Activated effector memory CD4-positive, alpha-beta T cell treated with Interleukin-2 at 50 U/mL for 16 hours (primary cell): Measurements from ENCODE around the gene SLC16A3.
"Not testable (repeated sequence)": the region's sequence is repeated elsewhere in the genome, so short reads cannot be mapped to it uniquely, and the experiment has no call there.

Source experiments
- DNase-seq: peaks from one replicate; pipeline ENCODE4 v3.0.0-alpha.2; 2020

Gene SLC16A3

DNA sequence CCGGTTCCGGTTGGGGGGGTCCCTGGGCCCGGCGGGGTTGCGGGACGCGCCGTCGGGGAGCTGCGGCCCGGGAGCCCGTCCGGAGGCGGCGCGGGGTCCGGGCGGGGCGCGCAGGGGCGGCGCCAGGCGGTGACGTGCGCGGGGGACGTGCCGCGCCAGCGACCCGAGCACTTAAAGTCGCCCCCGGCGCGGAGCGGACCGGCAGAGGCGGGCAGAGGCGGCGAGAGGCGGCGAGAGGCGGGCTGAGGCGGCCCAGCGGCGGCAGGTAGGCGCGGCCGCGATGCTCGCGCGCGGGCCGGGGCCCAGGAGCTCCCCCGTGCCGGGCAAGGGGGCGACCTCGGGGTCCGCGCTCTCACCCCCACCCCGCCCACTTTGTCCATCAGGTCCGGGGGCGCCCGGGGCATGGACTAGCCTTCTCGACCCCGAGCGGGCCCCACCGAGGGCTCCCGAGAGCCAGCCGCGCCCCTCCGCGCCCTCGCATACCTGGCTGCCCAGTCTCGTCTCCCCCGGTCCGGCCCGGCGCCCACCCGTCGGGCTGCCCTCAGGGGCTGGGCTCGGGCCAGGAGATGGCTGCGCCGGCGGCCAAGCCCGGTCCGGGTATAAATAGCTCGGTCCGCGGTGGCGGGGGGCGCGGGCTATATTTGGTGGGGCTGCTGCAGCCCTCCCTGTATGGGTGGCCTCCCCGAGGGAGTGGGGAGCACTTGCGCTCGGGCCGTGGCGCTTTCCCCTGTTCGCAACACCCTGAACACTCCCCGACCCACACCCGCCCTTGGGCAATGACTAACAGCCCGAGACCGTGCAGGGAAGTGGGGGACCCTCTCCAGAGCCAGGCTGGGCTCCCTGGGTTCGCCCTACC is at the start of gene SLC16A3:
Gene SLC16A3 (plus strand): TSS at position 201 of the 856 bp plus-strand sequence. CDS start 6,967 bp downstream, outside the sequence.
- peak; percentile 51 for DNase-seq

DNA sequence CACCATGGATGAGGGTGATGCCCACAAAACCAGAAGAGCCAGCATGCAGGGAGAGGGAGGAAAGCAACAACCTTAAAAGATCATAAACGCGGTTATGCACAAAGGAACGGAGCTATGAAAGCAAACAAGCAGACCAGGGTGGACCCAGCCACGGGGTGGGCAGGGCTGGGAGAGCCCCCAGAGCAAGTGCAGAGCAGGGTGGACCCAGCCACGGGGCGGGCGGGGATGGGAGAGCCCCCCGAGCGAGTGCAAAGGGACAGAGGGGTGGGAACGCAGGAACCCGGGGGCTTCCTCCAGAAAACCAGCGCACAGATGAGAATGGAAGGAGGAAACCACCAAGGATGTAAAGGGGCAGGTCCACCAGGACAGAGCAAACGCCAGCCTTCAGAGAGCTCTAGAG is 49.4 kb upstream of the SLC16A3 start:
- no peak for DNase-seq

DNA sequence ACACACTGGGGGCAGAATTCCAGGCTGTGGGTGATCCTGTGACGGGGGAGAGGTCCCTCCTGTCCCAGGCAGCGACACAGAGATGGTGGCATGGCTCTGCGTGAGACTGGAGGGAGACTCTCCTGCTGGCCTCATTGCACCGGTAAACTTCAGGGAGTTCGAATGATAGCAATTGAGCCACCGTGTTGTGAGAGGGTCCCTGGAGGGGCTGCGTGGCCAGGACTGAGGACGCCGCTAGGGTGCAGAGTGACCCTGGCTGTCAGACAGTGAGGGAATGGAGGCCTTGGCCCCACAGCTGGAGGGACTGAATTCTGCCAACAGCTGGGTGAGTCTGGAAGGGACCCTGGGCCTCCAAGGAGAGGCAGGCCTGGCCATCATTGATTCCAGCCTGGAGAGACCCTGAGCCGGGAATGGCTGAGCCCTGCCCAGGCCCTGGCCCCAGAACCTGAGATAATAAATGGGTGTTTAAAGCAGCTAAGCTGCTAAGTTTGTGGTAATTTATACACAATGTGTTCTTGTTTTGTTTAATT is 48.8 kb upstream of the SLC16A3 start:
- no peak for DNase-seq

DNA sequence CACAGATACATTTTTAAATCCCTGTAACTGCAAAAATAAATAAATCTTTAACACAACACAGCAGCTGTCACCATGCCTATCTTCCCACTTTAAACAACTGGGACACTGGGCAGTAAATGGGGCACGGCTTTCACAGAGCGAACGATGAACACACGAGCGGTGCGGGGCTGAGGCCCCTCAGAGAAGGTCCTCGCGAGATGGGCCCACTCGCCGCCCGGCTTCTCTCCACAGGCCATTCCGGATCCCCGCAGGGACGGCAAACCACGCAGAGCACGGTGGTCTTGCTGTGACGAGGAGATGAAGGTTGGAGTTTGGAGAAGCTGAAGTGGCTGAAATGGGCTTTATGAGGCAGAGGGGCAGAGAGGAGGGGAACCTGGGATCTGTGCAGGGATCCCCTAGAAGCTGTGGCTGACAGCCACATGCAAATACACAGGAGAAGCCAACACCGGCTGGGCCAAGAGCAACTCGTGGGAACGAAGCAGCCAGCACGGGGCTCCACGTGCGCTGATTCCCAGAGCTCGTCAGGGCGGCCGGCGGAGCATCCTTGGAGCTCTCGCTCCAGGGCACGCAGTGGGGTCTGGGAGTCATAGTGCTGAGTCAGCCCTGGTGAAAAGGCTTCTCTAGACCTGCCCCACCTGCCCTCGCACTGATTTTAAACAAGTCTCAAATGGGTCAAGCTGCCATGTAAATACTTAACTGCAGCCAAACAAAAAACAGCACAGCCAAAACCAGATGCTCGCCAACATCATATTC is 47.9 kb upstream of the SLC16A3 start:
- DNase-seq = no peak

DNA sequence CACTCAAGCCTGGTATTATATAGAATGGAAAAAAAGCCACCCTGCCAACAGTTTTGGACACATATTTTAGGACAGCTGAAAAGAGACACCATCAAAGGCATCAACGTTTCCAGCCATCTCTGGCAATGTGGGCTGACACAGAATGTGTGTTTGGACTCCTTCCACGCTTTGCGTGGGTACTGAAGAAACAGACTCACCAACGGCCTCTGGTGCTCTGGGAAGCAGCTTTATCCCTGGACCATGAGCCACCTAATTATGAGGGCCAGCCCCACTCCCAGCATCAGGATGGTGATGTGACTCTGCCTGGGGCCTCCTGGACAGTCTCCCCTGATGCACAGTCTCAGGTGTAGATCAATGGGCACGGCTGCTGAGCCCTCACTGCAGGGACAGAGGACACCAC is 44.1 kb upstream of the SLC16A3 start:
- no peak for DNase-seq

DNA sequence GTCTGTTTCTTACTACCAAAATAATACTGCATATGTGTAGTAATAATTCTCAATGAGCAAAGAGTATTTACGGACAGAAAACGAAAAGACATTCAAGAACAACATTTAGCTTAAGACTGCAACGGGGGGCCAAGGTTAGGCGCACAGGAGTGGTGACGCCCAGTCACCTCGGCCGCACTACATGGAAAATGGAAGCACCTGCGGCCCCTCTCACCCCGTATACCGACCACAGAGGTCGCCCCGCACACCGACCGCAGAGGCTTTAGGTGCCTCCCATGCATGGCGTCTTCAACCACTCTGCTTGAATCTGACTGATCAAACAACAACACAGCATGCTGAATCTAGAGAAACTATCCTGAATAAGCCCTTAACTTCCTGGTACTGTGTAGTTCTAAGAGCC is 42.6 kb upstream of the SLC16A3 start:
- no peak for DNase-seq

DNA sequence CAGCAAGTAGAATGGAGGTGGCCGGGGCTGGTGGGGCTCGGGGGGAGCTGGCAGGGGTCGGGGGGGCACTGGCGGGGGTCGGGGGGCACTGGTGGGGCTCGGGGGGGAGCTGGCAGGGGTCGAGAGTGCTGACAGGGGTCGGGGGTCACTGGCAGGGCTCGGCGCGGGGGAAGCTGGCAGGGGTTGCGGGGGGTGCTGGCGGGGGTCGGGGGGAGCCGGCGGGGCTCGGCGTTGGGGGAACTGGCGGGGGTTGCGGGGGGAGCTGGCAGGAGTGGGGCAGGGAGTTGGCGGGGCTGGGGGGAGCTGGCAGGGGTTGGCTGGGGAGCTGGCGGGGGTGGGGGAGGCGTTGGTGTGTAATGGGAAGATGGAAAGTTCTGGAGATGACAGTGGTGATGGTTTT is 41.3 kb upstream of the SLC16A3 start:
- no peak for DNase-seq

DNA sequence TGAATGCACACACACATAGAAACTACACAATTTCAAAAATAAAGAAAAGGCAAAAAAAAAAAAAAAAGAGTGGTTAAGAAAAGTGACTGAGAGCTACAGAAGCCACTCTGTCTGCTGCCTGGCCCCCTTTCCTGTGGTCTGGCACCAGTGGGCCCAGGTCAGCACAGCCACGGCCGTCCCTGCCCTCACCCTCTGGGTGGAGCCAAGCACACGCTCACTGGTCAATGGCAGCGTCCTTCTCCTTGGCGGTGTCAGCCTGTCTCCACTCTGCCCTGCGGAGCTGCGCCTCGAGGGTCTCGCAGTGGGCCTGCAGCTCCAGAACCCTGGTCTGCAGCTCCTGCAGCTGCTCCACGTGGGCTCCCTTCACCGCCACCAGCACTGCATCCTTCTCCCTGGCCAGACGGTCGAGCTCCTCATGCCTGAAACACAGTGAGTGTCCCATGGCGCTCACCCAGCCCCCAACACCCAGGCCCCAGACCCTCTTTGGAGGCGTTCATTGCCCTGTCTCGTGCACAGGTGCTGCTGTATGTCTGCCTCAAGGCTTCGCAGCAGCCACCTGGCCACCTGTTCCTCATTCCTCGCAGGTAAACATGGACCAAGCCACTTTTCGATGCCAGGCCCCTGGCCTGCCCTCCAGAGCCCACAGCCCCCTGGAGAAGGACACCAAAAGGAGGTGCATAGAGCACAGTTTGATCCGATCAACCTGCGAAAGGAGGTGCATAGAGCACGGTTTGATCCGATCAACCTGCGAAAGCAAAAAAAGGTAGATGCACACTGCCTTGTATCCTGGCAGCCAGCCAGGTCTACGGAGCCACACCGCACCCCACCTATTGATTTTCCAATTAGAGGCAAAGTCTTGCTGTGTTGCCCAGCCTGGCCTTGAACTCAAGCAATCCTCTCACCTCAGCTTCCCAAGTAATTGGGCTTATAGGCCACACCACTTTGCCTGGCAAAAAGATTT is 40.6 kb upstream of the SLC16A3 start:
- no peak for DNase-seq

DNA sequence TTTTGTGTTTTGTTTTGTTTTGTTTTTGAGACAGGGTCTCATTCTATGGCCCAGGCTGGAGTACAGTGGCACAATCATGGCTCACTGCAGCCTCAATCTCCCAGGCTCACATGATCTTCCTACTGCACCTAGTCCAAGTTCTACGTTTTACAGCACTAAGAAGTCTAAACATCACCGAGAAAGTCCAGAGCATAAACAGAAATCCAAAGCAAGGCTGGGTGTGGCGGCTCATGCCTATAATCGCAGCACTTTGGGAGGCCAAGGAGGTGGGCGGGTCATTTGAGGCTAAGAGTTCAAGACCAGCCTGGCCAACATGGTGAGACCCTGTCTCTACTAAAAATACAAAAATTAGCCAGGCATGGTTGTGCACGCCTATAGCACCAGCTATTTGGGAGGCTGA is 35.8 kb upstream of the SLC16A3 start:
- not testable (repeated sequence) for DNase-seq

DNA sequence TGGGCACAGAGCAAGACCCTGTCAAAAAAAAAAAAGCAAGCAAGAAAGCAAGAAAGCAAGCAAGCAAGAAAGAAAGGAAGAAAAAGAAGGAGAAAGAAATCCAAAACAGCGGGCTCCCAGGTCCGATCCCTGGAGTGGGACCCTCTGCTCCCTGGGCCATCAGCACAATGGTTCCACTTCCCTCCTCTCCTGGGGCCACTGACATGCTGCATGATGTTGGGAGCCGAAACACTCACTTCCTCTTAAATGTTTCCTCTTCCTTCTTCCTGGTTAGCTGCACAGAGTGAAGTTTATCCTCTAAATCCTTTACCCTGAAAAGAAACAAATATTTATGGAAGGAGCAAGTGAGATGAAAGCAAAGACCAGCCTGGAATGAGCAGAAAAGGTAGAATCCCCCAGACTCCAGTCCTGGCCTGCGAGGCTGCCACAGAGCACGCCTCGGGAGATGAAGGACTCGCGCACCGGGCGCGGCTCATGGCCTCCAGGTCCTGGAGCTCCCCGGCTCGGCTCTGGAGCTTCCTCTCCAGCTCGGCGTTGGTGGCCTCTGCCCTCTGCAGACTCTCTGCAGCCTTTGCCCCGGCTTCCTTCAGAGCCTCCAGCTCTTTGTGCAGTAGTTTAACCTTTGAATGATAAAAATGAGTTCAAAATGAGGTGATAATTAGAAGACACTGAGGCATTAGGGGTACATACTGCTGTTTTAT is 35.2 kb upstream of the SLC16A3 start:
- no peak for DNase-seq

DNA sequence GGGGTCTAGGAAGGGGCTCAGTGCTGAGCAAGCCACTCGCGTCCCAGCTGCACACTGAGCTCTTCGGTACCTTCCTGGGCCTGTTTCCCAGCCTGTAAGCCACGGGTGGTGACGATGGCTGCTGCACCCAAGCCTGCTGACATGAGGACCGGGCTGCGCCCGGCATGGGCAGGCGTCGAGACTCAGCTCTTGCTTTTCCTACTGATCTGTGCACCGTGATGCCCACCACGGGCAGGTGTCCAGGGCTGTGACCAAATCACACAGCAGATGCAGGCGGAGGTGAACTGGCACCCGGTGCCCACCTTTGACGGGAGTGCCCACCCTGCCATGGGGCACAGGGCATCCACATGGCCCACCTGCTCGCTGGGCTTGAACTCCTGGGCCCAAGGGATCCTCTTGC is 34.1 kb upstream of the SLC16A3 start:
- DNase-seq = no peak

DNA sequence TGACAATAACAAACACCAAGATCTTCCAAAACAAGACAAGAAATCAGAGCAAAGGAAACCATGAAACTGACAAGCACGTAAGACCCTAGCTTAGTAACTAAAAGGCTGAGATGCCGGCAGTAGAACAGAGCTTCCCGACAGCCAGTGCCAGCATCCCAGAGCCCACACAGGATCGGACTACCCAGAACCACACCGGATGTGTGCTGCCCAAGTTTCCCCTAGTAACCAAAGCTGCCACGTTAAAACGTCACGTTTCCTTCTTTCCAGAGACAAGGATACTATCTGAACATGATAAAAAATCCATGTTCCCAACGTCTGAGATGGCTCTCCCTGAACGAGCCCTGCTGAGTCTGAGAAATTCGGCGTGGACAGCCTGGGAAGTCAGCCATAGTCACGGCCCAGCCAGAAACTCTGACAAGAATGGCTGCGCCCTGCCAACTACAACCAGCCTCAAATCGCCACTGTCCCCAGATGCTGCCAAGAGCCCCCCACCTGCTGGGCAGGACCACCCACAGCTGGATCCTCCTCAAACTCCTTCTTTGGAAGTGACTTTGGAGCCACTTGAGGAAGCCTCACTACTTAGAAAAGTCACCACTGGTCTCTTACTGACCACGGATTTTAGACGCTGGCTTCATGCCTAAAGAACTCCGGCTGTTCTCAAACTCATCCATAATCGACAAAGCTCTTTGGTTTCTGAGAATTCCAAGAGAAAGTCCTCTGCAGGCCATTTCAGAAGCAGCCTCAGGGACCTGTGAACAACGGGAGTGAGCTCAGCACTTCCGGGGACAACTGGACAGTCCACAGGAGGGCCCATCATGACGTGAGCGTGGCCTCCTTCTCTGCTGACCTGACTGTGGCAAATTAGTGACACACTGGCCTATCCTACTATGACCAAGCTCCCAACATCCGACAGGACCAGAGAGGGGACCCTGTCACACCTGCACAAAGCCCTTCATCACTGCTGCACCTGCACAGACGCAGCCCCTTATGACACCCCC is 32.9 kb upstream of the SLC16A3 start:
- DNase-seq = no peak

DNA sequence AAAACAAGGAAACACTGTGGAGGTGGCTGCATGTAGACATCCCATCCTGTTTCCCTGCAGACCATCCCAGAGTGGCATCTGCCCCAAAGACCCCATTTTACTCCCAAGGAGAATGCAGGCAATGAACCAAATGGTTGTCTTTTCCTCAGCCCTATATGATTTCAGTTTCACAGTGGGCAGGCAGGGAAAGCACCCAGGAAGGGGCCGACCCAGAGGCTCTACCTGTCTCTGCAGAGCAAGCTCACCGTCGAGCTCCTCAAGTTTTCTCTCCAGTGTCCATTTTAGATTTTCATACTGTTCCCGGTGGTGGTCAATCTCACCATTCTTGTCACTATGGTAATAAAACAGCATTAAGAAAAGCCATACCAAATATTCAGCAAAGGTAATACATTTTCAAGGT is 30.8 kb upstream of the SLC16A3 start:
- no peak for DNase-seq

DNA sequence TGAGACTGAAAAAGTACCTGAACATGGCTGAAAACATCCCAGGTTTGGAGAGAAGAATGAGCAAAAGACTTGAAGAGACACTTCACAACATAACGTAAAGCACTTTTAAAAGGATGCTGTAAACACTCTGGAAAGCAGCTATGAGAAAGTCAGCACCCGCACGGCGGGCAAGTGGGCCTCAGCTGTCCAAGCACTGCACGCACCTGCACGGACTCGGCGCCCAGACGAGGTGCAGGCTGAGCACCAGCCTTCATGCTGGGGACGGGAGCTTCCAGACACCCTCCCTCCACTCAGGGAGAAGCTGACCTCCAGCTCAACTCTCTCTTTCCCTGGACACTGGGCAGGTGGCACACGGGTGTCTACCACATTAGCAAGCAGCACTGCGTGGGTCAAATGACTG is 29.3 kb upstream of the SLC16A3 start:
- DNase-seq = no peak

DNA sequence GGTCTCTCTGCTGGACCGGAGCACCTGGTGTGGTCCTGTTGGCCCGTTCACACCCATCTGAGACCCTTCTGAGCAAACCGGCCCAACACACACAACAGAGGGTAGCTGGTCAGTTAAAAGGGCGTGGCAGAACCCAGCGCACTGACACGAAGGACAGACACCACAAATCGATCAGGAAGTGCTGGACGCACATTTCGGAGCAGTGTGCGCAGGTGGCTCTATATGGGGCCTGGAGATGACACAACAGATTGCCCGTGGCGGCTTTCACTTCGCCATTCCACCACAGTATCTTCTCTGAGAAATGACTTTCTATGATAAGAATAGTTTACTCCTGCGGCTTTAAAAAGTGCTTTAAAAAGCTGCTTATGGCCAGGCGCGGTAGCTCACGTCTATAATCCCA is 28.7 kb upstream of the SLC16A3 start:
- DNase-seq = no peak

DNA sequence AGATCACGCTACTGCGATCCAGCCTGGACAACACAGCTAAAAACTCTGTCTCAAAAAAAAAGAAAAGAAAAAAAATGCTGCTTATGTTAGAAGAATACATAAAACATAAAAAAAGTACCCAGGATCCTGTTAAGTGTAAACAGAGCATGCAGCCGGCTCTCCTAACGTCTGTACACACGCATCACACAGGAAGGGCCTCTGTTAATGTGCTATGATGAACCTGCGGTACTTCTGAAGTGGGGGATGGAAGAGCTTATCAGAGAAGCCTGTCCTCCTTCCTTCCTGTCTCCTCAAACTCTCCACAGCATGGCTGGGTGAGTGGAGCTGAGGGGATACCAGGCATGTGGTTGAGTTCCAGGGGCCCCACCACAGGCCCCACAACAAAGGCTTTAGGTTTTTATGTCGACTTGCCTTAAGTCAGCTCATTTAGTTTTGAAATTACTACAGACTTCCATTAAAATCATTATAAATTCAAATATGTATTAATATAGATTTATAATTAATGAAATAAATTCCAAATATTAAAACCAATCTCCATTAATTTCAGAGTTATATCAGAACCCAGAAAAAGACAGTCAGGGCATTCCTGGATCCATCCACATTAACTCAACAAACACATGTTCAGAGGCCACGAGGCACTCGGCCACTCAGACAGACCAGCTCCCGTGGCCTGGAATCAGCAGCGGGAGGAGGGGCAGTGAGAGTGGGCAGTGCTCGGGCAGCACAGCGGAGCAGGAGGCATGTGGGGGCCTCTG is 27.9 kb upstream of the SLC16A3 start:
- DNase-seq = peak; percentile 50

DNA sequence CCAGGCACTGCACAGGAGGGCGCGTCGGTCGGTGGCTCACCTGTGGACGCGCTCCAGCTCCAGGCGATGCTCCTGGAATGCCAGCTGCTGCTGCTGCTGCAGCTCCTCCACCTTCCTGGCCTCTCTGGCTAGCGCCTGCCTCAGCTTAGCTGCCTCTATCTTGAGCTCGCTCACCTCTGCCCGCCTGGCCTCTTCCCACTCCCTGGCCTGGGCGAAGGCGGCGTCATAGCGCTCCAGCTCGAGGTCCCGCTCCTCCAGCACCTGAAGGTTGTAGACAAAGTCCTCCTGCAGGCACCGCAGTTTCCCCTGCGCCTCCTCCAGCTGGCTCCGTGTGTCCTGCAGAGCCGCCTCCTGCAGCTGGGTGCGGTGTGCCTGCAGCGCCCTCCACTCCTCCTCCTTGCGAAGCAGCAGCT is 27.3 kb upstream of the SLC16A3 start:
- DNase-seq = no peak

DNA sequence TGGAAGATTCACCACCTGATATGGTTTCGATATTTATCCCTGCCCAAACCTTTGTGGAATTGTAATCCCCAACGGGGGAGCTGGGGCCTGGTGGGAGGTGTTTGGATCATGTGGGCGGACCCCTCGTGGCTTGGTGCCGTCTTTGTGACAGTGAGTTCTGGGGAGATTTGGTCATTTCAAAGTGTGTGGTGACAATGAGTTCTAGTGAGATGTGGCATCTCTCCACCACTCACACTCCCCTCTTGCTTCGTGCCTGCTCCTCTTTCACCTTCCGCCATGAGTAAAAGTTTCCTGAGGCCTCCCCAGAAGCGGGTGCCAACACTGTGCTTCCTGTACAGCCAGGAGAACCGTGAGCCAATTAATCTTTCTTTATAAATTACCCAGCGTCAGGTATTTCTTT is 25.9 kb upstream of the SLC16A3 start:
- DNase-seq = no peak

DNA sequence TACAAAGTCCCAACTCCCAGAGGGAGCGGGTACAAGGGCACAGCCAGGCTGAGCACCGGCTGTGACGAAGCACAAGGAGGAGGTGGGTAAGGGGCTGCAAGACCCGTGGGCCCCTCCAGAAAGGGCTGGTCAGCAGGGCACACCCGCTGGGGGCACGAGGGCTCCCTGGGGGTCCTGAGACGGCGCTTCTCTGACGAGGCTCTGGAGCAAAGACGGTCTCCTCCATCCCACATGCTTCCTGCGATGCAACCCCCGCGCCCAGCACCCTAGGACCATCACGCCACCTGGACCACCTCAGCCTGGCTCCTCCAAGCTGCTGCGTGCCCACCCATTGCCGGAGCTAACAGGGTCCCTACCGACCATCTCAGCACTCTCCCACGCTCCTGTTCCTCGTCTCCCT is 24.9 kb upstream of the SLC16A3 start:
- no peak for DNase-seq
